Activated CD8-positive, alpha-beta T cell treated with anti-CD3 and anti-CD28 coated beads, Interleukin-2, amount 10 ng/mL, durations not matched to agents 7 days and 5 days (primary cell): ENCODE measurements around the gene RNASE12. TPM values are rescaled to one million over a fixed set of nuclear protein-coding genes. Genes with fewer than 3 reads are reported as not detected.
"Not testable (repeated sequence)": the region's sequence is repeated elsewhere in the genome, so short reads cannot be mapped to it uniquely, and the experiment has no call there.

Experiments used
- ATAC-seq: fragments of 150-1000 bp; cut with Tn5 transposase; one replicate; pipeline ENCODE4 v1.10.0; 2021; ENCODE audit warnings: moderate library complexity
- CTCF ChIA-PET: fragments of 350-600 bp; sonication (Branson Sonifier 250); formaldehyde crosslinking; loops from one replicate; lab custom pipeline; 2021; ENCODE audit warnings: antibody characterized with exemption; lab: Charles Lee
- POLR2A ChIA-PET: fragments of 350-600 bp; sonication (Branson Sonifier 250); formaldehyde crosslinking; loops from one replicate; lab custom pipeline; 2021; ENCODE audit warnings: antibody characterized with exemption; lab: Charles Lee
- DNase-seq: peaks from one replicate; pipeline ENCODE4 v3.0.0-alpha.2; 2020
- H3K27ac Mint-ChIP-seq: one replicate; pipeline ENCODE4 v1.8.0; 2021; ENCODE audit warnings: mild to moderate bottlenecking, mixed read lengths
- H3K27me3 Mint-ChIP-seq: one replicate; pipeline ENCODE4 v1.8.0; 2021; ENCODE audit warnings: low read depth, mixed read lengths
- H3K36me3 Mint-ChIP-seq: one replicate; pipeline ENCODE4 v1.8.0; 2021; ENCODE audit warnings: low read depth, mixed read lengths
- H3K4me1 Mint-ChIP-seq: one replicate; pipeline ENCODE4 v1.8.0; 2021; ENCODE audit warnings: low read depth, mixed read lengths
- H3K4me3 Mint-ChIP-seq: one replicate; pipeline ENCODE4 v1.8.0; 2021; ENCODE audit warnings: mild to moderate bottlenecking, mixed read lengths
- H3K9me3 Mint-ChIP-seq: one replicate; pipeline ENCODE4 v1.8.0; 2022; ENCODE audit warnings: mixed read lengths; ENCODE audit not compliant: insufficient read depth
- total RNA-seq, 2 experiments: library from RNA; stranded (reverse); gene quantifications; one replicate each; pipeline ENCODE4 v1.2.3, GENCODE V29; 2021

RNASE12 gene
- total RNA-seq, 2 experiments from 2014 or later: not detected

DNA sequence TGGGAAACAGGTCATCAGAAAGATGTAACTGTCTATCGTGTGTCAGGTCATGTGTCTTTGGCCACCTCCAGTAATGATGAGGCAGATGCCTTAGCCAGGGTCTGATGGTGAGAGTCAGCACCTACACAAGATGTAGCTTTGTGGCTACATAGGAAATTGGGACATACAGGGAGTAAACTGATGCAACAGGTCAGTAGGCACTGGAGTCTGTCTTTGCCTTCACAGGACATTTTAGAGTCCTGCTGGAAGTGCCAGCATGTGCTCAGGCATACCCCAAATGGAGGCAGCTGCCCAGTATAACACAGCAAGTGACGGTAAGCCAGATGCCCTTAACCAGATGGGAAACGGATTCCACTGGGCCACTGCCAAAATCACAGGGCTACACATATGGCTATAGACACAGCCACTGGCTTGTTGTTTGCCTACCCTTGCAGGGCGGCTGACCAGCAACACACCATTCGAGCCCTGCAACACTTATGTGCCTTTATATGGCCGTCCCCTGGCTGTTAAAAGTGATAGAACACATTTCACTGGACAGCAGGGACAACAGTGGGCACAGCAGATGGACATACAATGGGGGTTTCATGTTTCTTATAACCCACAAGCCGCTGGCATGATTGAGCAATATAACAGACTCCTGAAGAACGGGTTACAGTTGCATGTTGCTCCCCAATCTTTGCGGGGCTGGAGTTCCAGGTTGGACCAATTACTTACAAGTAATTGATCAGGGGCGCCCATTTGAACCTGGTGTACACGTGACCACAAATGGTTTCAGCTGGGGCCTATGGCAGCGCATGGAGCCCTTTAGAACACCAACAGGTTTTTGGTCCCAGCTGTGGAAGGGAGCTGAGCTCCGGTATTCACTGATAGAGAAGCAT is 12.9 kb upstream of the RNASE12 start:
- Mint-ChIP-seq H3K4me3 (no peak overlapping the region), H3K27me3 (no peaks in the 10 kb centered on the region), H3K9me3 (no peaks in the 10 kb centered on the region), H3K4me1 (peaks cover 4% of the 10 kb centered on the region), H3K36me3 (no peaks in the 10 kb centered on the region), H3K27ac (no peak overlapping the region)
- ChIA-PET CTCF (interaction anchor here (1.0 to 1.4 kb wide), 2 partner anchors 74 to 277 kb away, joined by 3 to 7 read pairs; no protein-coding TSS in a partner anchor), POLR2A (no interaction called here)
- no peak for DNase-seq
- ATAC-seq: no peak

DNA sequence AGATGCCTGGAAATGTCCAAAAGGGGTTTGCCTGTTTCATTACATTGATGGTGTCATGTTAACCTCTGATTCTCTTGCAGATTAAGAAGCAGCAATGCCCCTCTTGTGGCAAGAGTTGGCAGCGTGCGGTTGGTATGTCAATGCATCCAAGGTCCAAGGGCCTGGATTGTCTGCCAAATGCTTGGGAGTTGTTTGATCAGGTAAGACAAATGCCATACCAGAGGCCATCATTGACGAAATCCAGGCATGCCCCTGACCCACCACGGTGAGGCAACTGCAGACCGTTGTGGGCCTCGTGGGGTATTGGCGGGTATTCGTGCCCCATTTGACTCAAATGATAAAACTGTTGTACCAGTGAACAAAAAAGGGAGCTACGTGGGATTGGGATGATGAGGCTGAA is 11.4 kb upstream of the RNASE12 start:
- Mint-ChIP-seq H3K4me3 (no peak overlapping the region), H3K36me3 (no peaks in the 10 kb centered on the region), H3K9me3 (no peaks in the 10 kb centered on the region), H3K27ac (no peak overlapping the region), H3K4me1 (no peaks in the 10 kb centered on the region), H3K27me3 (no peaks in the 10 kb centered on the region)
- ATAC-seq (no peak), DNase-seq (no peak)
- ChIA-PET POLR2A (no interaction called here), CTCF (interaction anchor here (0.9 kb wide), 1 partner anchor 187 kb away, joined by 3 read pairs; no protein-coding TSS in a partner anchor)

DNA sequence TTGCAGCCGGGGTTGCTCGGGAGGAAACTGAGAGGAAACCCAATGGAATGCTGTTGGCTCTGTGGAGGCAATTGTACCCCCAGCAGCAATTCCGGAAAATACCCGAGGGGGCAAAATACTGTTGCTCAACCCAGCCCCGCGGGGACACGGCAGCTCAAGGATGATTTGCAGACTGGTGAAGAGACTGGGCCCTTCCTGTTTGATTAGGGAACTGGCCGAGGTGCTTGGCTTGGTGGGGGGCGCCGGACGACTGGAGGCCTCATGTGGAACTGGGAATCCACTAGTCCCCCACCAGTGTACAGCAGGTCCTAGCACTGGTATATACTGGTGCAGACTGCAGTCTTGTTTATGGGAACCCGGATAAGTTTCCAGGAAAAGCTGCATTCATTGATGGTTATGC is 10.3 kb upstream of the RNASE12 start:
- no peak overlapping the region for H3K27ac Mint-ChIP-seq
- CTCF ChIA-PET: interaction anchor here (1.1 kb wide), 1 partner anchor 14 kb away, joined by 3 read pairs; the partner anchor contains the start of gene RNASE11
- DNase-seq: no peak
- no peak overlapping the region for H3K4me3 Mint-ChIP-seq
- ATAC-seq: no peak
- no peaks in the 10 kb centered on the region for H3K36me3 Mint-ChIP-seq
- no peaks in the 10 kb centered on the region for H3K4me1 Mint-ChIP-seq
- no peaks in the 10 kb centered on the region for H3K9me3 Mint-ChIP-seq
- POLR2A ChIA-PET: no interaction called here
- H3K27me3 Mint-ChIP-seq: no peaks in the 10 kb centered on the region

DNA sequence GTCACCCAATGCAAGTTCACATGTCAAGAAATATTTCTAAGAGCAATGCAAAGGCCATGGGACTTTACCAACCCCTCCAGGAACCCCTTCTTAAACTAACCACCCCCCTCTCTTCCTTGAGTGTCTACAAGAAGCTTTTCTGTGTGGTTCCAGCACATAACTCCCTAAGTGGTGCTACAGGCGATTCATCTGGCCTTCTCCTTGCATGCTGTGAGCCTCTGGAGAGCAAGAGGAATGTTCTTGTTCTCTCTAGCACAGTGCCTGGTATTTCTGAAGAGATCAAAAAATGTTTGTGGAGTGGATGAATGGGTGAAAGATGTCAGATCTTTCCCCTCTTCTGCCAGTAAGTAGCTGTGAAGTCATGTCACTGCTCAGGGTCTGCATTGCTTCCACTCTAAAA is 5.9 kb upstream of the RNASE12 start:
- no peaks in the 10 kb centered on the region for H3K9me3 Mint-ChIP-seq
- DNase-seq: no peak
- no peaks in the 10 kb centered on the region for H3K36me3 Mint-ChIP-seq
- ChIA-PET CTCF (interaction anchor here (1.2 to 1.4 kb wide), 2 partner anchors 14 to 181 kb away, joined by 4 to 5 read pairs; no protein-coding TSS in a partner anchor), POLR2A (no interaction called here)
- H3K27me3 Mint-ChIP-seq: peaks cover 5% of the 10 kb centered on the region
- no peak overlapping the region for H3K27ac Mint-ChIP-seq
- no peaks in the 10 kb centered on the region for H3K4me1 Mint-ChIP-seq
- no peak overlapping the region for H3K4me3 Mint-ChIP-seq
- ATAC-seq: no peak

DNA sequence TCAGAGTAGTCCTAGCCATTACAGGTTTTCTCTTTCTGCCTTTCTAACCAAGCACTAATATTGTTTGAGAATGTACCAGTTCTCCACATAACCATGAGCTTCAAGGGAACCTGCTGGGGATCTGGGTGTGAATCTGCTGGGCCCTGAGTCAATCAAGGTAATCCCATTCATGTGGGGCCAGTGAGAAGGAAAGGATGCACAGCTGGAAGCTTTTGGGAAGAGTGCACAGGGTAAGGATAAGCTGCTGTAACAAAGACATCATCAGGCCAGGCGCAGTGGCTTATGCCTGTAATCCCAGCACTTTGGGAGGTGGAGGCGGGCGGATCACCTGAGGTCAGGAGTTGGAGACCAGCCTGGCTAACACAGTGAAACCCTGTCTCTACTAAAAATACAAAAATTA is 4.5 kb upstream of the RNASE12 start:
- H3K4me1 Mint-ChIP-seq, DNase-seq, H3K9me3 Mint-ChIP-seq, ATAC-seq, POLR2A ChIA-PET, H3K4me3 Mint-ChIP-seq, H3K27ac Mint-ChIP-seq, H3K36me3 Mint-ChIP-seq, CTCF ChIA-PET: not testable (repeated sequence)
- H3K27me3 Mint-ChIP-seq: peaks cover 15% of the 10 kb centered on the region

DNA sequence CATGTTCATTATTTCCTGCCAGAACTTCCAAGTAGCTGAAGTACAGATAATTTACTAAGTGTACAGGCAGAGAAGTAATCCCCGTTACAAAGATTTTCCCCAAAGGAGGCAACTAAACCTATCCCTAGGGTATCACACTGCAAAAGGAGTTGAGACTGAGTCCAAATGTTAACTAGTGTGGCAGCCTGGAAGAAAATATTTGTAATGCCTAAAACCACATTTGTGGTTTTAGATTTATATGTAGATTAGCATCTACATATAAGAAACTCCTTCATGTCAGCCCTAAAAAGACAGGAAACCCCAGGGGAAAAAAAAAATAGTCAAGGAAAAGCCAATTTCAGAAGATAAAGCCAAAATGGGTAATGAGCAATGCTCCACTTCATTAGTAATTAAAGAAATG is 1.4 kb upstream of the RNASE12 start:
- Mint-ChIP-seq H3K36me3 (no peaks in the 10 kb centered on the region), H3K4me1 (no peaks in the 10 kb centered on the region), H3K4me3 (no peak overlapping the region), H3K27me3 (peaks cover 18% of the 10 kb centered on the region), H3K27ac (no peak overlapping the region), H3K9me3 (no peaks in the 10 kb centered on the region)
- CTCF ChIA-PET: interaction anchor here (0.7 kb wide), 1 partner anchor 241 kb away, joined by 3 read pairs; no protein-coding TSS in a partner anchor
- no peak for ATAC-seq
- no peak for DNase-seq
- POLR2A ChIA-PET: no interaction called here

DNA sequence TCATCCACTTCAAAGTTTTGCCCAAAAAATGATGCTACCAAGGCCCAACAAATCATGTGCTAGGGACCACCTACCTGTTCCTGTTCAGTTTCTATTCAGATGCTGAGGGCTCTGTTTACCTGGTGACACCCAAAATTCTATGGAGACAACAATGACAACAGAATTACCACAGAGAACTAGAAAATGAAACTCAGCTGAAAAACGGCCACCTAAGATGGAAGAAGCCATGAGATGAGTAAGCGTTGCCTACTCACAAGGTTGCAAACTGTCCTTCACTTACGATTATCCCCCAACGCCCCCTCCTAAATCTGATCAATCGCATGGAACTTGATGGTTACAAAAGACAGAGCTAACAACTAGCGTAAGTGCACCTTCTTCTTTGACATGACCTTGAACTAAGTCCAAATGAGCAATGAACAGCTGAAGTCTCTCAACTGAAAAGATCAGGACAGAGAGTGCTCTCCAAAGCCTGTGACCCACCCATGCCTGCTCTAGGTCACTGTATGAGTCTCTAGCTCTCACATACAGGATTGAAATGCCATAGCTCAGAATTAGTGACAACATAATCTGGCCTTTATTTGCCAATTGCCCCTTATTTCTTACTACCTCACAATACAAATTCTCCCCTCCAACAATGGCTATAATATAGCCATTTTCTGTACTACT is 3.6 kb downstream of the RNASE12 start, which contains the start of gene RNASE11:
Gene RNASE11, minus strand, starts transcription at position 513 of the 666 bp plus-strand sequence.
- Mint-ChIP-seq H3K4me1 (no peaks in the 10 kb centered on the region), H3K36me3 (no peaks in the 10 kb centered on the region), H3K4me3 (no peak within 1 kb of the TSS), H3K27me3 (peaks cover 20% of the 10 kb centered on the region), H3K9me3 (no peaks in the 10 kb centered on the region), H3K27ac (no peak within 1 kb of the TSS)
- ATAC-seq (no peak), DNase-seq (no peak)
- CTCF ChIA-PET: interaction anchor here (1.3 to 1.9 kb wide), 4 partner anchors 13 to 172 kb away, joined by 3 to 7 read pairs (median 4); no protein-coding TSS in a partner anchor
- POLR2A ChIA-PET: interaction anchor here (0.7 to 1.0 kb wide), 2 partner anchors 13 to 99 kb away, joined by 3 read pairs; no protein-coding TSS in a partner anchor

DNA sequence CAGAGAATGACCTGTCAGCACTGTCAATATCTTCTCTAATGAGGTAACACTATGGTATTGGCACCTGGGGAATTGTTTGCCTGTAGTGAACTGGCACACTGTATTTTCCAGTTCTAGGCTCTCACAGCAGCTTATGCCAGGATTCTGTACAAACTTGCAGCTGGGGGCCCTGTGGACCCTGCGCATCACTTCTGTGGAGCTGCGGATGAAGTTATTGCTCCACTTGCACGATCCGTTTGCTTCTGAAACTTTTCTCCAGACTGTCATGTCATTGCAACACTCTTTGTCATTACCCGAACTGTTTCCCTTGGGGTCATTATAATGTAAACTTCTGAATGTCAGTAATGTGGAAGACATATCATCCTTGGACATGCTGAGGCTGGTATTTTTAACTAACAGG is 7.3 kb downstream of the RNASE12 start:
- H3K4me3 Mint-ChIP-seq: no peak overlapping the region
- ChIA-PET CTCF (no interaction called here), POLR2A (no interaction called here)
- DNase-seq (no peak), ATAC-seq (no peak)
- peaks cover 9% of the 10 kb centered on the region for H3K27me3 Mint-ChIP-seq
- no peaks in the 10 kb centered on the region for H3K4me1 Mint-ChIP-seq
- no peak overlapping the region for H3K27ac Mint-ChIP-seq
- H3K9me3 Mint-ChIP-seq: no peaks in the 10 kb centered on the region
- H3K36me3 Mint-ChIP-seq: no peaks in the 10 kb centered on the region

DNA sequence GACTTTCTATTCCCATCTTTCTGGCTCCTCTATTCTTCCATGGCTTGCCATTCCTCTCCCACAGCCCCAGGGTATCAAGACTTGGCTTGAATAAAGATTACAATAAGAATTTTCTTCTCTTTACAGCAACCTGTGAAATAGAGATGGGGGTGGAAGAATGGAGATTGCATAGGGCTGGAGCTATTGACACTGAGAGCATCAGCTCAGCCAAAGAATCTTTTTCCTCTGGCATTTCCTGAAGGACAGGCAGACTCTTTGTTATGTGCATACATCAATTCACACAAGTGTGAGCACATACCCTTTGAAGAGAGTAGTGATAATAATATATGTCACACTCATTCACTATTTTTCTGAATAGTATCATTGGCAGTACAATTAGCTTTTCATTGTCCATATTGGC is 8.0 kb downstream of the RNASE12 start:
- DNase-seq (no peak), ATAC-seq (no peak)
- Mint-ChIP-seq H3K27ac (no peak overlapping the region), H3K36me3 (no peaks in the 10 kb centered on the region), H3K27me3 (peaks cover 9% of the 10 kb centered on the region), H3K4me1 (no peaks in the 10 kb centered on the region), H3K4me3 (no peak overlapping the region), H3K9me3 (no peaks in the 10 kb centered on the region)
- POLR2A ChIA-PET: no interaction called here
- CTCF ChIA-PET: interaction anchor here (0.8 kb wide), 1 partner anchor 15 kb away, joined by 5 read pairs; no protein-coding TSS in a partner anchor

DNA sequence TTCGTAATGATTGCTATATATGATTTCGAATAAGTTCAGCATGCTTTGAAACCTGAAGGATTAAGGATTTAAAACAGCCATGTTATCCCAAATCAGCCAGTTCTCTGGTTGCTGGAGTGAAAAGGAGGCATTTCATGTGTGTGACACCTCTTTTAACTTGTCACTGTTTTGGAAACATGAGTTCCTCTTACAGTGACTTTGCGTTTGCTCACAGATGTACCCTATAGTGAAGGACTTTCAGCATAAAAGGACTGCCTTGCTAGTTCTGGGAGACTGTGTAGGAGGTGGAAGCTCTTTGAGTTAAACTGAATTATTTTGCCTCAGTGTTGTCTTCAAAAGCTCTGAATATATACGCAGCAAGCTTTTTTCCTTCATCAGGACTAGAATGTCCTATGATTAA is 10.9 kb downstream of the RNASE12 start:
- ATAC-seq (no peak), DNase-seq (no peak)
- Mint-ChIP-seq H3K27me3 (peaks cover 4% of the 10 kb centered on the region), H3K36me3 (no peaks in the 10 kb centered on the region), H3K4me1 (no peaks in the 10 kb centered on the region), H3K4me3 (no peak overlapping the region), H3K9me3 (no peaks in the 10 kb centered on the region), H3K27ac (no peak overlapping the region)
- CTCF ChIA-PET: no interaction called here
- POLR2A ChIA-PET: no interaction called here

DNA sequence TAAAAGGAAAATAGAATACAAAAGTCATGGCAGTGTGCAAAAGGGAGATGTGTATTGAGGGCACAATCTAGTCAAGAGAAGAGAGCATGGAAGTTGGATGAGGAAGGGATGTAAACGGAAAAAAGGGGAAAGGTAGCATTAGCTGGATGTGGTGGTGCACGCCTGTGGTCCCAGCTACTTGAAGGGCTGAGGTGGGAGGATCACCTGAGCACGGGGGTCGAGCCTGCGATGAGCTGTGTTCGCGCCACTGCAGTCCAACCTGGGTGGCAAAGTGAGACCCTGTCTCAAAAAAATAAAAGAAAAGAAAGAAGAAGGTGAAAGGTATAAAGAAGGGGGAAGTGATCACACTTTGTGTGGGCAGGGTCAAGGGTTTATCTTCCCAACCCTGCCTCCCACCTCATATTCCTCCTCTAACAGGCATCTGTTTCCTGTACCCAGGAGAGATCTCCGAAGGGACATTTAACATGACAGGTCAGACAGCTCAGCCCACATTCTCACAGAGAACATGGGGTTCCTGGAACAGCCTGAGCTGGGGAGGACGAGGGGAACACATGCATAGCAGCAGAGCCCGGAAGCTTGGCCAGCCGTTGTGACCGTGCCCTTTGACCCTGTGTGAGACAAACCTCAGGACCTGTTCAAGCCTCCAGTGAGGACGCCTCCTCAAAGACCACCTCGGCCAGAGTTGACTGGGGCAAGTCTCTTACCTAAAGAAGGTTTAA is 12.2 kb downstream of the RNASE12 start:
- CTCF ChIA-PET: no interaction called here
- Mint-ChIP-seq H3K27ac (no peak overlapping the region), H3K36me3 (no peaks in the 10 kb centered on the region), H3K4me1 (no peaks in the 10 kb centered on the region), H3K9me3 (no peaks in the 10 kb centered on the region), H3K4me3 (no peak overlapping the region), H3K27me3 (peaks cover 11% of the 10 kb centered on the region)
- DNase-seq (no peak), ATAC-seq (no peak)
- POLR2A ChIA-PET: no interaction called here
